Skin of body (tissue), 2 donors: ENCODE data around the gene TMEM170A. TPM values are rescaled to one million over a fixed set of nuclear protein-coding genes. Genes with fewer than 3 reads are reported as not detected.
"Not testable (repeated sequence)": the region's sequence is repeated elsewhere in the genome, so short reads cannot be mapped to it uniquely, and the experiment has no call there.

Source experiments
- DNase-seq: peaks from one replicate; lab custom pipeline; 2025; lab: John Stamatoyannopoulos, UW
- total RNA-seq: library from RNA; depleted of rRNA; stranded (reverse); fragments of >200 nt; gene quantifications from one replicate; pipeline ENCODE4 v1.2.3, GENCODE V29; 2014

TMEM170A gene, protein sequence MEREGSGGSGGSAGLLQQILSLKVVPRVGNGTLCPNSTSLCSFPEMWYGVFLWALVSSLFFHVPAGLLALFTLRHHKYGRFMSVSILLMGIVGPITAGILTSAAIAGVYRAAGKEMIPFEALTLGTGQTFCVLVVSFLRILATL
- total RNA-seq = 21.6 TPM

GRCh38 chr16:75464122-75464918 lies at the start of gene TMEM170A:
Gene TMEM170A, minus strand, starts transcription at chr16:75464689. Its CDS starts 89 bp downstream, at chr16:75464600.
- DNase-seq = peak; percentile 98

DNA sequence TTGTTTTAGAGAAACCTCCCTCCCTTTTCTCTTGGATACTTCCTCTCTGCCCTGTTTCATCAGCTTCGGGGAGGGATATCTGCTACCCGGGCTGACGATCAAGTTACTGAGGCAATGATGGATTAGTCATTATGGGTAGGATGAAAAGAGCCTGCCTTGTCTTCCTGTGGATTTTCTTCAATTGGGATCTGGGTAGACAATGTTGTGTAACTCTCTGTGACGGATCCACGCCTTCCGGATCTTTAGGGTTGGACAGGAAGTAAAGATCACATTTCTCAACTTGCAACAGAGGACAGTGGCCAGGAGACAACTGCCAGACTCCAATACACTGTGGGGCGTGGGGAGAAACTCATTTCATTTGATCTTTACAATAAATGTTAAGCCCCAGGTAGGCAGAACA lies 42.1 kb upstream of the TMEM170A start:
- no peak for DNase-seq

DNA sequence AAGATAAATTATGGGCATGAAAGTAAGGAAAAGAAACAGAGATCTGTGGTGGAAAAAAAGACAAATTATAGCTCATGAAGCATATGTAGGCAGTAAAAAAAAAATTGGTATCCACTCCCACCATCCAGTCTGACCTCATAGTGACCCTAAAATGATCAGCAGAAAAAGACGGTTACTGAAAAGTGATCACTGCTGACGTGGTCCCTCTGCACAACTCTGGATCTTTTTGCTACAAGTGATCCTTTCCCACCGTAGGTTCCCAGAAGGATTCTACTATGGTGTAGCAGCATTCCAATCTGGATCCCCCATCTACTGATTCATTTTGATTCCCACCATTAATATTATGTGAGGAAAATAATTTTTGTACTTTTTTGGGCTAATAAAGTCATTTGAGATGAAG lies 41.6 kb upstream of the TMEM170A start:
- DNase-seq = no peak

DNA sequence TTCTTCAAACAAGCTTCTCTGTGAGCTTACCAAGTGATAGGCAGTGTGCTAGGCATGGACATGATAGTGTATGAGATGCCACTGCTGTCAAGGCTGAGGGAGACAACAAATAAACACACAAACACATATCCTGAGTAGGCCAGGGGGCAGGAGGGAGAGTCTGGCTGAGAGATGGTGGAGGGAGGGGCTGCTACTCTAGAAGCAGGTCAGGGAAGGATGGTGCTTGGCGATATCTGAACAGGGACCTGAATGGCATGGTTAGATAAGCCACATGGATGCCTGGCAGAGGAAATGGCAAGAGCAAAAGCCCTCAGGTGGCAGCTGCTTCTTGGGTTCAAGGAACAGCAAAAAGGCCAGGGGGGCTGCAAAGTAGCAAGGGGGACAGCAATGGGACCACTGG lies 39.3 kb upstream of the TMEM170A start:
- no peak for DNase-seq

DNA sequence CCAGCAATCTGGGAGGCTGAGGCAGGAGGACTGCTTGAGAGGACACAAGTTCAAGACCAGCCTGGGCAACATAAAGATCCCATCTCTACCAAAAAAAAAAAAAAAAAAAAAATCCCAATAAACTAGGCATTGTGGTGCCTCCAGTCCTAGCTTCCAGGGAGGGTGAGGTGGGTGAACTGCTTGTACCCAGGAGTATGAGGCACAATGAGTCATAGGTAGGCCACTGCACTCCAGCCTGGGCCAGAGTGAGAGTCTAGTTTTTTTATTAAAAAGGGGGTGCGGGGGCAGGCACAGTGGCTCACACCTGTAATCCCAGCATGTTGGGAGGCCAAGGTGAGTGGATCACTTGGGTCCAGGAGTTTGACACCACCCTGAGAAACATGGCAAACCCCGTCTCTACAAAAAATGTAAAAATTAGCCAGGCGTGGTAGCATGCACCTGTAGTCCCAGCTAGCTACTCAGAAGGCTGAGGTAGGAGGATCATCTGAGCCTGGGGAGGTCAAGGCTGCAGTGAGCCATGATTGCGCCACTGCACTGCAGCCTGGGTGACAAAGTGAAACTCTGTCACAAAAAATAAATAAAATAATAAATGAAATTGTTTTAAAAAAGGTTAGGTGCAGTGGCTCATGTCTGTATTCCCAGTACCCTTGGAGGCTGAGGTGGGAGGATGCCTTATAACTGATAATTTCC lies 38.6 kb upstream of the TMEM170A start:
- DNase-seq = no peak

DNA sequence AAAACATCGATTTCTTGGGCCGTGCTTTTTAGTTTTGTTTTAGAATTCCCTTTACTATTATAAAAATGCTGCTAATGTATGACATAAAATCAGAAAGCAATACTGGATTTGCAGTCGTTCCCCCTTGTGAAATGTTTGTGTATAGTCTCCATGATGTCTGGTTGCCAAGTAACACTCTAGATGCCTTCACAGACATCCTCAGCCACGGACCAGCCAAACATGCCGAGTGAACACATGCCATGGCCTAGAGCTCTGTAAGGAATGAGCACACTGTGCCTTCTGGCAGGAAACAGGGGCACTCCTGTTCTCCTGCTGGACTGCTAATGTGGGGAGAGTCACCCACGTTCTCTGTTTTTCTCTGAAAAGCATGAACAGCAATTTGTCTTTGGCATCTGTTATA lies 37.3 kb upstream of the TMEM170A start:
- peak; percentile 12 for DNase-seq

DNA sequence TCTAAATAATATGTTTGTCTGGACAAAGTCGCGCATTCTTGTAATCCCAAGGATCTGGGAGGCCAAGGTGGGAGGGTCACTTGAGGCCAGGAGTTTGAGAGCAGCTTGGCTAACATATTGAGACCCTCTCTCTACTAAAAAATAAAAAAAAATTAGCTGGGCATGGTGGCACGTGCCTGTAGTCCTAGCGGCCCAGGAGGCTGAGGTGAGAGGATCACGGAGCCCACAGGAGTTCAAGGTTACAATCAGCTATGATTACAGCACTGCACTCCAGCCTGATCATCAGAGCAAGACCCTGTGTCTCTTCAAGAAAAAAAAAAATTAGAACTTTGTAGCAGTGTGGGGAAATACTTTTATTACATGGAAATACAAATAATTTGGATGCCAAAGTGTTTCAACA lies 36.9 kb upstream of the TMEM170A start:
- no peak for DNase-seq

DNA sequence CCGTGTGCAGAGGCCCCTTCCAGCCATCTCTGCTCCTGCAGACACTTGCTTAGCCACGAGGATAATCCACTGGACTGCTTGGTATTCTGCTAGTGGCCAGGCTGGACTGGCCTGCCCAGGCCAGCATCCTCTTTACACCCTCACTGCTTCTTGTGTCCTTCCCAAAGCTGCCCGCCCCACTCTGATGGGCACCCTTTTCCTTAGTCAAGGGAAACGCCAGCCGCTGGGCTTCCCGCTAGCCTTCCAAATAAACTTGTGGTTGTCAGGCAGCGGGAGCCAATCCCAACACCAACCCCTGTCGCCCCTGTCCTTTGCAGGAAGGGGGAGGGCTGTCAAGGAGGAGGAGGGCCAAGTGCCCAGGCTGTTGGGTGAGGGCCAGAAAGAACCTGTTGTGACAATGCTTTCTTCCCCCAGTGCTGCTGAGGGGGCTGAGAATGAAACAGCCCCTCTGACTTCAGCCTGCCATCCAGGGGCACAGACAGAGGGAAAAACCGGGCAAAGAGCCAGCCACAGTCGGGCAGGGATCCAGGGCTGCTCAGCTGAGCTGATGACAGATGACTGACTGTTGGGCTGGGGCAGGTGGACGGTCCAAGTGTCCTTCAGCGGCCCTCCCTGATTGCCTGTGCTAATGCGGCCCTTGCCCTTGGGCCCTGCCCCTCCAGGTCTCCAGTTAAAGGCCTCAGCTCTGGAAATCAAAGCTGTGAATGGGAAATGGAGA lies 34.3 kb upstream of the TMEM170A start:
- not testable (repeated sequence) for DNase-seq

DNA sequence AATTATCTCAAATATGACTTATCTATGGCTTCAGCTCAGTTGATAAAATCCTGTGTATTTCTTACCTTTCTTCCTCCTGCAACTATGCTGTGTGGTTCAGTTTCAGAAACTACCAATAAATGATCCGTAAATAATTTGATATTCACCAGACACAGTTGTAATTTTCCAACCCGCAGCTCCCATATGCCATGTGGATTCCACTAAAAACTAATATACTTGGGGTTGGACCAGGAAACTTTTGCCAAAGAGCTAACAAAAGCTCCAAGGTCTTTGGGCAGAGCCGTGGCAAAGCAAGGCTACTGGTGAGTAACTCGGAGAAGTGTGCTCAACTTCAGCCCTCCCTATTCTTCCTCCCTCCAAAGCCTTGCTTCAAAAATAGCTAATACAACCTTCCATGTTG lies 33.1 kb upstream of the TMEM170A start:
- DNase-seq = no peak

DNA sequence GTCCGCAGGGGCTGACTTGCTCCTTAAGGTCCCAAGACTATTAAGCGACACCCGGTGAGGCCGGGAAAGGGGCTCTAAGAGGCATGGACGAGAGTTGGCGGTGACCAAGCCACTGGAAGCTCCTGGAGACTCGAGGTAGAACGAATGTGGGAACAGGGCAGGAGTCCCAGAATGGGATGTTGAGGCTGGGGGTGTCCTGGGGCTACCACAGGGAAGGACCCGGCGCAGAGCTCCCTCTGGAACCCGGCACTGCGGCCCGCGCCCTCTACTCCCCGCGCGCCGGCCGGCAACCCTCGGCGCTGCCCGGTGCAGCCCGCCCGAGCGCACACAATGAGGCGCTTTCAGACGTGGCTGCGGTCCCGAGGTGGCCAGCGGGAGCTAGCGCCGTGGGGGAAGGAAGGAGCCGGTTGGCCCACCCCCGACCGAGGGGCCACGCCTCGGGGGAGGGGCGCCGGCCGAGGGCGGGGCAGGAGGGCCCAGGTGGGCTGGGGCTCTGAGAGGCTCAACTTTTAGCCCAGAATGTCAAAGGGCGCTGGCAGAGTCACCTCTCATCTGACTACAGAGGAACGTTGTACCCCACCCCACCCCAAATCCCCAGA lies 30.7 kb upstream of the TMEM170A start, which contains the start of gene CHST6:
Gene CHST6 (minus strand): TSS at position 366 of the 599 bp plus-strand sequence. CDS start 15,613 bp downstream, outside the sequence.
- DNase-seq = no peak

- no peak for DNase-seq
Measured at GRCh38 chr16:75494661-75495075, 30.2 kb upstream of the TMEM170A start.

DNA sequence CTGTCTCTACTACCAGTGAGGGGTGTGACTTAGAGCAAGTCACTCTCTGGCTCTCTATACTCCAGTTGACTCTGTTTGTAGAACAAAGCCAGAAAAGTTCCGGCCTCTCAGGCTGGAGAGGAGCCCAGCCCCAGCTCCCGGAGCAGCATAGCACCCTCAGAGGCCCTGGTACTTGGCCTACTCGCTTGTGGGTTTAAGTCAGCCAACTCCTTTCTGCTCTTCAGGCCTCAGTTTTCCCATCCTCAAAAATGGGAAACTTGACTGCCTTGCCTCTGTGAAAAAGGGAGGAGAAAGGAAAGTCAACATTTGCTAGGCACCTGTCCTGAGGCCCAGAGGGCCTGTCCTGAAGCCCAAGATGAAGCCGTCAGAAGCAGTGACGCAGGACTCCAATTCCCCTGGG lies 29.7 kb upstream of the TMEM170A start:
- DNase-seq = no peak

DNA sequence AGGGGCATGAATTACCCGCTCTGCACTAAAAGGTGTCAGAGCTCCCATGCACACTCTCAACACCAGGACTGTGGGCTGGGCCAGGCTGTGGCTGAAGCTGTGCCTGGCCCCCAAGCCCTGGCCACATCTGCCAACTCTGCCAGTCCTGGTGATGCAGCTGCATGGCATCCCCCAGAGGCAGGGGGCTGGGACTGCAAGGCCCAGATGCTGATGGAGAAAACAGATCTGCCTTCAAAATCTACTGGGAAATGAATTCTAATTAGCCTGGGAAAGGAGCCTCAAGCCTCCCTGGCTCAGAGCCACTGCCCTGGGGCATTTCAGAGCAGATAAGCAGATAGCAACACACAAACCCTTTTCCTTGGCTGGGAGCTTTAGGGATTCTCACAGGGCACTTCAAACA lies 27.4 kb upstream of the TMEM170A start:
- no peak for DNase-seq

GRCh38 chr16:75488322-75488721 lies 23.8 kb upstream of the TMEM170A start:
- no peak for DNase-seq

- DNase-seq = no peak
Measured at GRCh38 chr16:75486676-75487313, 22.3 kb upstream of the TMEM170A start.

GRCh38 chr16:75486014-75486675 lies 21.7 kb upstream of the TMEM170A start:
- DNase-seq = no peak

GRCh38 chr16:75485230-75486013 lies 20.9 kb upstream of the TMEM170A start:
- DNase-seq = no peak

DNA sequence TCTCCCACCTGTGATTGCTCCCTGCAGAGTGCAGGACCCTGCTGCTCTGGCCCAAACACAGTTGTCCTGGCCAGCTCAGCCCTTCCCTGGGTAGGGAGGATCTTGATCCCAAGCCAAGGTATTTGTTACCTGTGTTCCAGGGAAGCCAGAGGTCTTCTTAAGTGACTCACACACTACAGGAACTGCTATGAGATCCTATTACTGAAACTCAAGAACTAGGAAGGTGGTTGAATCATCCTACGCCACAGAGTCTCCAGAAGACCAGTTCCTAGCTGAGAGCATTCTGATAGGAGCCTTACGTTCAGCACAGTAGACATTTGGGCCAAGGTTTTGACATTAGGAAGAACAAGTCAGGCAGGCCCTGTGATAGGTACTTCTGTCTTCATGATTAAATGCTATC lies 18.7 kb upstream of the TMEM170A start:
- no peak for DNase-seq

GRCh38 chr16:75482434-75483205 lies 18.1 kb upstream of the TMEM170A start:
- DNase-seq = no peak
